A172 (cell line): ENCODE data around the gene RAB25. TPM values are rescaled to one million over a fixed set of nuclear protein-coding genes. Genes with fewer than 3 reads are reported as not detected.
A peak's percentile ranks its signal among the peaks of the same experiment; 100 is the strongest.
"Not testable (repeated sequence)": the region's sequence is repeated elsewhere in the genome, so short reads cannot be mapped to it uniquely, and the experiment has no call there.

Source experiments
- DNase-seq: peaks from one replicate; pipeline ENCODE4 v3.0.0-alpha.2; 2015; ENCODE audit warnings: low spot score
- total RNA-seq: library from RNA; depleted of rRNA; stranded (reverse); fragments of >200 nt; shearing (Covaris generic); gene quantifications from 2 replicates; pipeline ENCODE4 v1.2.3, GENCODE V29; 2014; rRNA removed

RAB25 gene
- total RNA-seq: 0.12 TPM in 1 of 2 replicates, not detected in the other

DNA sequence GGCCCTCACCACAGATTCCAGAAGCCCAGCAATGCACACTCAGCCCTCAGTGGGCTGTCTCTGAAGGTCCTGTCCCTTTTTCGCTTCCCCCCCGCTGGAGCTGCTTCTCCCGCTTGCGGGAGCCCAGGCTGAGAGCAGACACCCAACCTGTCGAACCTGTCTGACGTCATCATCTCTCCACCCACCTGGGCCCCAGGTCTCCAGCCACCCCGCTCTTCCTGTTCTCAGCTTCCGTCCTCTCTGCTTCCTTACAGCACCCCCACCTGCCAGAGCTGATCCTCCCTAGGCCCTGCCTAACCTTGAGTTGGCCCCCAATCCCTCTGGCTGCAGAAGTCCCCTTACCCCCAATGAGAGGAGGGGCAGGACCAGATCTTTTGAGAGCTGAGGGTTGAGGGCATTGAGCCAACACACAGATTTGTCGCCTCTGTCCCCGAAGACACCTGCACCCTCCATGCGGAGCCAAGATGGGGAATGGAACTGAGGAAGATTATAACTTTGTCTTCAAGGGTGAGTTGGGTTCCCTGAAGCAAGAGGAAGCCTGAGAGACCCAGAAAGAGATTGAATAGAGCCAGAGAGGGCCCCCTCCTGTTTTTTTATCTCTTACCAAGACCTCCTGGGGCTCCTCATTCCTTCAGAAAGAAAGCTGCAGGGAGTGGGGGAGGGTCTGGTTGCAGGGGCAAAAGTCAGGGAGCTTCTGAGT lies at the start of gene RAB25:
RAB25 (plus strand) TSS at position 224 of the 700 bp plus-strand sequence; CDS start at position 465, 241 bp downstream.
- DNase-seq: no peak

- DNase-seq: no peak
Measured at GRCh38 chr1:156012051-156012817, 48.7 kb upstream of the RAB25 start.

DNA sequence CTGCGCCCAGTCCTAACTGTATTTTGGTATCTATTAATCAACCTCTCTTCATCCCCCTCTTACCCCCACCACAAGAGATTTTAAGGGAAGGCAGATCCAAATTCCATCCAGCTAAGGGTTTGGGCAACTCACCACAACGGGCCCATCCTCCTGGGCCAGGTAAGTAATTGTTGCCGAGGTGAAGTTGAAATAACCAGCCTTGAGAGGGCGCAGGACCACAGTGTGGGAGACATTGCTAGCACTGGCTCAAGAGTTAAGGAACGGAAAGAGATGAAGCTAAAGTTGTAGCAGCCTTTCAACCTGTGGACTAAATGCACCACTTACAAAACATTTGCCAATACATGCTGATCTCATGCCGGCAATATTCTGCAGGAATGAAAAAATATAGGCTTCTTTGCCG lies 46.1 kb upstream of the RAB25 start:
- no peak for DNase-seq

DNA sequence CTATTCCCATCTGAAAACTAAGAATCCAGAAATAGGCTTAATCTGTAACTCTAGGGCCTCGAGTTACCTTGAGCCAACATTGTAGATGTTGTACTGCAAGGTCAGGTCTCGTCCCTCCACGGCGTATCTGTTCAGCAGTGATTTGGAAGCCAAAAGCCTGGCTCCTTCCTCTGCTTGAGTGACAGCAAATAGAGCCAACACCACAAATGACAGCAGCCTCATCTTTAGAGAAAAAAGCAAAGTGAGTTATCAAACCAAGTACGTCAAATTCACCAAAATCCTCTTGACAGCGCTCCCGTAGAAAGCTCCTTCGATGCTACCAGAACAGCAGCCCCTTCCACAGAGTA lies 41.0 kb upstream of the RAB25 start:
- no peak for DNase-seq

GRCh38 chr1:156020293-156021092 lies 40.5 kb upstream of the RAB25 start, which contains the start of gene SSR2:
Gene SSR2, minus strand, starts transcription at chr1:156020951. Its CDS starts 784 bp downstream, at chr1:156020167.
- DNase-seq: peak; percentile 99

DNA sequence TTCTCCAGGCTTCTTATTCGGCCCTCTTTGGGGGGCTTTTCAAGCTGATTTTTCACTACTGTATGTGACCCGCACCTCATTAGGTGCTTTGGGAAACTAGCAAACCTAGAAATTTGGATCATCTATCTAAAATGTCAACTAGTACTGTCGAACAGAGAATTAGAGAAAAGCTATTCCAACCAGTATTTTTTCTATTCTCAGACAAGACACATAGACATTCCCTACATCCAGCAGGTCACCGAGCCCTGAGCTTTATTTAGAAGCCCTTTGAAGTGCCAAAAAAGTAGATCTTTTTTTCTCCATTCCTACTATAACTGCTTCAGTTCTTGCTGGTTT lies 39.9 kb upstream of the RAB25 start:
- DNase-seq: no peak

- no peak for DNase-seq
Measured at GRCh38 chr1:156021954-156022353, 39.0 kb upstream of the RAB25 start.

- DNase-seq: no peak
Measured at GRCh38 chr1:156024801-156025200, 36.2 kb upstream of the RAB25 start.

DNA sequence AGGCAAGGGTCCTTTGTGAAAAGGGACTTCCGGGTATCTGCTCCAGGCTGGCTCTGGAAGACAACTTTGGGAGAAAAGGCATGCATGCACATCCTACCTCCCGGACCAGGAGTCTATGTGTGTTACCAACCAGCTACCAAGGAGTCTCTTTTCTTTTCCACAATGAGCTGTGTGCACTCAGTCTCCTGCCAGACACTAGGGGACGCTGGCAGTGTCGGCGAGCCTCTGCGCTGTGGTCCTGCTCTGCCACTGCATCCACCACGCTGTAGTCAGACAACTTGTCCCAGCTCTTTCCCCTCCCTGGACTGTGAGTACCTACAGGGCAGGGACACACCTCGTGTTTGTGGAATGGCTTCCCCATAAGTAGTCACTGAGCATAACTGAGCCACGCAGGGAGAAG lies 35.1 kb upstream of the RAB25 start:
- DNase-seq: no peak

GRCh38 chr1:156026588-156026987 lies 34.4 kb upstream of the RAB25 start:
- DNase-seq: no peak

DNA sequence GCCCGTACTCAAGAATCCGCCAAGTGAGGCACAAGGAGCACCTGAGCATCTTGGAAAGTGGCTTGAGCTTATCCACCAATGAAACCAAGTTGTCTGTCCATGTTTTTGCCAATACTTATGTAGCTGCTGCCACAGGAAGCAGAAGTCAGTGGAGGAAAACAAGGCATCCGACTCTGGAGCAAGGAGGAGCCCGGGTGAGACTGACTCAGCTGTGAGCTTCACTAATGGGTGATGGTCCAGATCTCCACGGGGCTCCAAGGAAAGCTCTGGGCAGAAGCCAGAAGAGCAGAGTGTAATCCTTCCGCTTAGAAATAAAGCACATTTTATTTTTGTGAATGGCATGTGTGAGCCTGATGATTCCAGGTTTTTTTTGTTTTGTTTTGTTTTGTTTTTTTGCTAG lies 27.9 kb upstream of the RAB25 start:
- no peak for DNase-seq

DNA sequence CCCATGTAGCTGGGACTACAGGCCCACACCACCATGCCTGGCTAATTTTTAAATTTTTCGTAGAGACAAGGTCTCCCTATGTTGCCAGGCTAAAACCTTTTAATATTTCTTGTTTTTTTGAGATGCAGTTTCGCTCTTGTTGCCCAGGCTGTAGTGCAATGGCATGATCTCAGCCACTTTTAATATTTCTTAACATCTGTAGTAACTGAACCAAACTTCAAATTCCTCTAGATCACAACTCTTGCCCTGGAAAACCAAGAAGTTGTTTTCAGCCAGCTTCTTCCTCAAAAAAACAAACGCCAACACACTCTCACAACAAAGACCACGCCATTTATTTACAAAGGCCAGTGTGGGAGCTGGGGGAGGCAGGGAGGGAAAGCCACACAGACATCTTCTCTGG lies 26.0 kb upstream of the RAB25 start:
- not testable (repeated sequence) for DNase-seq

- no peak for DNase-seq
Measured at GRCh38 chr1:156042828-156043227, 18.1 kb upstream of the RAB25 start.

GRCh38 chr1:156045076-156045475 lies 15.9 kb upstream of the RAB25 start:
- DNase-seq: no peak

DNA sequence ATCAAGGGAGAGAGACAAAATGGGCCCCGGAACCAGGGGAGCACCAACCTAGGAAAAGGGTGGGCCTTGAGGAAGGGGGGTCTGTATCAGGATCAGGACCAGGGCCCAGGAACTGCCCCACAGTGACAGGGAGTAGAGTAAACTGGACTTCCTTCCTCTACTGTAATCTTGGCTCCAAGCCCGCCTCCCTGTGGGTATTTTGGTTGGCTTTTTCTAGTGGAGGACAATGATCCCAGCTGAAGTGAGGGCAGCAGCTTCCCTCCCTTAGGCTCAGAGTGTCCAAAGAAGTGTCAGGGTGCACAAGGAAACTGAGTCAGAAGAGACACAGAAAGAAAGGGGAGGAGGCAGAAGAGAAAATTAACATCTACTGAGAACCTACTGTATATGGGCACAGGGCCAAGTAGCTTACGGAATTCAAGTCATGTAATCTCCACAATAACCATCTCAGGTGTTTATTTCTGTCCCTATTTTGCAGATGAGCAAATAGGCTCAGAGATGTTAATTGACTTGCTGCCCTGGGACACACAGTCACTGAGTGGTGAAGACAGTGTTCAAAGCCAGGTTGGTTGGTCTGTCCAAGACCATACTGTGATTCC lies 12.2 kb upstream of the RAB25 start:
- DNase-seq: no peak

DNA sequence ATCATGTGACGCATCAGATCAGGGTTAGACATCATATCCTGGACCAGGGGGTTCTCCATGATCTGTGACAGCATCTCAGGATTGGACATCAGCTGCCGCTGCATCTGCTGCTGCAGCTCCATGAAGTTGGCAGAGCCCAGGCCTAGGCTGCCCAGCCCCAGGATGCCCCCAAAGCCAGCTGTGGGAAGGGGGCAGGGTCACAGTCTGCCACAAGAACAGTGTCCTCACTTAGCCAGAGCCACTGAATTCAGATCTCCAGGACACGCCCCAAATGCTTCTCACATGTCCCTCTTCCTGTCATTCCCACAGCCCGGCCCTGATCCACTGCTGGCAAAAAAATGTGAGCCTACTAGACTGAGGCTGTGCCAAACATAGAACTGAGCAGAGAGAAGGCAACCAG lies 10.6 kb upstream of the RAB25 start:
- no peak for DNase-seq

DNA sequence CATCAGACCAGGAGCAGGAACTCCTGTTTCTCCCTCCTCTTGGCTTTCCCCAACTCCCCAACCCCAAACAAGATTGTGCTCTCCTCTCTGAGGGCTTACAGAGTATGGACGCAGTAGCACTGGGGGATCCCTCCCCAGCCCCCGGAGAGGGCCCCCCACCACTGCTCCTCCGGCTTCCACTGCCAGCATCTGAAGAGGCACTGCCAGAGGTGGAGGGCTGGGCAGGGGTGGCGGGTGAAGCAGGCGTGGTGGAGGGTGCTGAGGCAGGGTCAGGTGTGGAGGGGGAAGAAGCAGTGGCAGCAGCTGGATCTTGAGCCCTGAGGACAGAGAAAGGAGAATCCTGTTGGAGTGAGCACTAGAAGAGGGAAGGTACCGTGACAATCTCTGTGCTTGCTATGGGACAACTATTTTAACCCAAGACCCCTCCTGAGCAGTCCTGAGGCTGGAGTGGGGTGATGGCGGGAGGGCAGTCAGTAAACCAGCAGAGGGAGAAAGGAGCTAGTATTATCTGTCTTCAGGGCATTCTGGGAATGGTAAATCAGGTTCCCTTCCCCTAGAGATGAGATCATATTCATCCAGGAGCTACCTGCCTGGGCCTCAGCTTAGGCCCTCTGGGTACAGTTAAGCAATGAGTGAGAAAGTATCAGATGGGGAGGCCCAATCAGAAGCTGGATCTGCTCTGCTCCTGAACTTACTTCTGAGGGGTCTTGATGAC lies 9.8 kb upstream of the RAB25 start:
- DNase-seq: no peak

DNA sequence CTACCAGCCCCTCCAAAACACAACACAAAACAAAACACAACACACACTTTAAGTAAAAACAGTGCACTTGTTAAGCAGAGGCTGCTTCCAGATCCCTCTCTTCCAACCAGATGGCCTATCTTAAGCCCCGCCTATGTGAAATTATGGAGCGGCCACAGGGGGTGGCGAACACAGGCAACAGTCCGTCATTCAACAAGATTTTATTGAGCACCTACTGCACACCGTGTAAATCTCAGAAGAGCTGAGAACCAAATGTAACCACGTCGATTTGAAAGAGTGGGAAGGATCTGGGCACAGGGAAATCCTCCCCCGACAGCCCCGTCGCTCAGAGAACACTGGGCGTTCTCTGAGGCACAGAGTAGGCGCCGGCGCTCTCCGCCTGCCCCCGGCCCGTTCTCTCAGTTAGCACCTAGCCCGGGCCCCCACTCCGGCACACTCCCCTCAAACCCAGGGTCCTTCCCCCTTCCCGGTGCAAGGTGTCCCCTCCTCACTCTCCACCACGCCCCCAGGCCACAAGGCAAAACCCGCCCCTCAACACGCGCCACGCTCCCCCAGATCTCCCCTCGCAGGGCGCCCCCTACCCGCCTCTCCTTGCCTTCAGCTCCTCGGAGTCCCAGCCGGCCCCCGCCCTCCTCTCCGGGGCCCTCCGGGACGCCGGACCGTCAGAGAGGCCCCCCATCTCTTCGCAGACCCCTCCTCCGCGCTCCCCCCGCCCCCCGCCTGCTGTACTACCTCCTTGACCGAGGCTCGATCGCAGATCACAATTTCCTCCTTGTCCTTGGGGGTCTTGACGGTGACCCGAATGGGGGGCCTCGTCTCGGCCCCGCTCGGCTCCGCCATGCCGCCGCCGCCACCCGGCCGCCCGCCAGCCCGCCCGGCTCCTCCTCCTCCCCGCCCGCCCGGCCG lies 7.8 kb upstream of the RAB25 start:
- DNase-seq: peak; percentile 80

DNA sequence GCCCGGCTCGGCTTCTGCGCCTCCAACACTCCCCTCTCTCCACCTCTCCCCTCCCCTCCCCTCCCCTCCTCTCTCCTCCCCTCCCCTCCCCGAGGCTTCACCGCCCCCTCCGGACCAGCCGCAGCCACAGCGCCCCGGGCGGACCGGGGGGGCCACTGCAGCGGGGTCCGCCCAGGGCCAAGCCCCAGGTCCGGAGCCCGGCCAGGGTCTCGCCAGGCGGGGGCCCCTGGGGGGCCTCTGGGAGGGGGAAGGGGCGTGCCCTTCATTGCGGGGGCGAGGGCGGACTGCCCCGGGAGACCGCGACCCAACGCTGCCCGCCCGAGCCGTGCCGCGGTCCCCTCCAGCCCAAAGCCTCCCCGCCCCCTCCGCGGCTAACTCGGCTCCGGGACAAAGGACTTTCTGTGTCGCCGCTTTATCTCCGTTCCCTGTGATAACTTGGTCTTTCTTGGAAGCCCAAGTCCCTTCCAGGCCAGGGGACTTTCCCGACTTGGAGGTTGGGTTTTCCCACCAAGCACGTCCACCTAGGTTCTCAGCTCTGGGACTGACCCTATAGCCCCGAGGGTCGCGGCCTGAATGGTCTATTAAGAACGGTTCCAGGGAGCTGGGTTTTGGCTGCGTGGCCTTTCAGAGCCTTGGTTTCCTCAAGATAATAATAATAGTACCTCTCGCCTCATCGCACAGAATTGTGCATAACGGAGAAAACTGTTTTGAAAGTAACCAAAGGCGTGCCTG lies 7.0 kb upstream of the RAB25 start, which contains the start of gene UBQLN4:
UBQLN4 (minus strand) TSS at position 31 of the 732 bp plus-strand sequence. CDS start 97 bp downstream, outside the sequence.
- peak; percentile 78 for DNase-seq
